ENCODE results near the gene RPS6KA5.

DNA sequence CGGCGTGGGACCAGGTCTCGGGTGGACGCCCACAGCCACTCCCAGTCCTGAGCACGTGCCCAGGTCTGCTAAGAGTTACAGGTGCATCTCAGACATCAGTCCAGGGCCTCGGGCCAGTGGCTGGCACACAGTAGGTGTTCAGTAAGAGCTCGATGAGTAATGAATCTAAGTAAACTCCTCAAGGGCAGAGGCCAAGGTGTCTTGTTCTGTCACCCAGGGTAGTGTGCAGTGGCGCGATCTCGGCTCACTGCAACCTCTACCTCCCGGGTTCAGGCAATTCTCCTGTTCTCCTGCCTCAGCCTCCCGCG lies 255.4 kb downstream of the RPS6KA5 start:
- TF ChIP-seq, protein P1, sequence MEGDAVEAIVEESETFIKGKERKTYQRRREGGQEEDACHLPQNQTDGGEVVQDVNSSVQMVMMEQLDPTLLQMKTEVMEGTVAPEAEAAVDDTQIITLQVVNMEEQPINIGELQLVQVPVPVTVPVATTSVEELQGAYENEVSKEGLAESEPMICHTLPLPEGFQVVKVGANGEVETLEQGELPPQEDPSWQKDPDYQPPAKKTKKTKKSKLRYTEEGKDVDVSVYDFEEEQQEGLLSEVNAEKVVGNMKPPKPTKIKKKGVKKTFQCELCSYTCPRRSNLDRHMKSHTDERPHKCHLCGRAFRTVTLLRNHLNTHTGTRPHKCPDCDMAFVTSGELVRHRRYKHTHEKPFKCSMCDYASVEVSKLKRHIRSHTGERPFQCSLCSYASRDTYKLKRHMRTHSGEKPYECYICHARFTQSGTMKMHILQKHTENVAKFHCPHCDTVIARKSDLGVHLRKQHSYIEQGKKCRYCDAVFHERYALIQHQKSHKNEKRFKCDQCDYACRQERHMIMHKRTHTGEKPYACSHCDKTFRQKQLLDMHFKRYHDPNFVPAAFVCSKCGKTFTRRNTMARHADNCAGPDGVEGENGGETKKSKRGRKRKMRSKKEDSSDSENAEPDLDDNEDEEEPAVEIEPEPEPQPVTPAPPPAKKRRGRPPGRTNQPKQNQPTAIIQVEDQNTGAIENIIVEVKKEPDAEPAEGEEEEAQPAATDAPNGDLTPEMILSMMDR (IDR thresholded peaks at IDR 0.05 in 4 of 5, conservative IDR thresholded peaks at IDR 0.05 in 1 of 5), result no peak
- no peak for TF ChIP-seq POLR2A (IDR thresholded peaks at IDR 0.05)

All from gastrocnemius medialis (tissue), 4 donors.